Caki2 (cell line): Measurements from ENCODE around the gene OR2Y1. TPM values are rescaled to one million over a fixed set of nuclear protein-coding genes. Genes with fewer than 3 reads are reported as not detected.
"Not testable (repeated sequence)": the region's sequence is repeated elsewhere in the genome, so short reads cannot be mapped to it uniquely, and the experiment has no call there.

ENCODE experiments used
- DNase-seq: peaks from one replicate; pipeline ENCODE4 v3.0.0-alpha.2; 2015; ENCODE audit warnings: low read depth
- in situ Hi-C: cut with HindIII; loops from 2 replicates; pipeline ENCODE4 v1.10.0; 2016; ENCODE audit warnings: low sequenced_read_pairs, low pct_unique_long_range_greater_than_20kb, mixed read lengths
- total RNA-seq: library from RNA; depleted of rRNA; stranded (reverse); fragments of >200 nt; shearing (Covaris generic); gene quantifications from 2 replicates; pipeline ENCODE4 v1.2.3, GENCODE V29; 2014; ENCODE audit warnings: low replicate concordance; rRNA removed

The OR2Y1 gene
- not detected in 2 replicates for total RNA-seq

DNA sequence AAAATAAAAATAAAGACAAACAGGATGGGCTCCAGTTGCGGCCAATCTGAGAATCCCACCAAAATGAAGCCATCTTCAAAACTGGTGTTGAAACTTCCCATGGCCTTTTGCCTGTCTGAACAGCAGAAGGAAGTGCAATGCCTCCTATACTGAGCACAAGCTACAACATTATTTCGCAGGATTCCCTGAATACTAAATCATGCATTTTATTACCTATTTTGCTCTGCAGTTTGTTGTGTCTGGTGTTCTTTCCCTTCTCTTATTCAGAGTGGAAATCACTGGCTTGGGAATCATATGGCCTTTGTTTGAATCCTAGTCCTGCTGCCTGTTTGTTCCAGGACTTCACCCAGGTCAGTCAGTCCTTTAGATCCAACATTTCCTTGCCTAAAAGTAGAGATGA, at the start of gene OR2Y1:
TSS of gene OR2Y1 (minus strand) at position 101 of the 400 bp plus-strand sequence. CDS start at position 101, 0 bp downstream.
- in situ Hi-C loops, result no loop called here
- DNase-seq, result no peak

DNA sequence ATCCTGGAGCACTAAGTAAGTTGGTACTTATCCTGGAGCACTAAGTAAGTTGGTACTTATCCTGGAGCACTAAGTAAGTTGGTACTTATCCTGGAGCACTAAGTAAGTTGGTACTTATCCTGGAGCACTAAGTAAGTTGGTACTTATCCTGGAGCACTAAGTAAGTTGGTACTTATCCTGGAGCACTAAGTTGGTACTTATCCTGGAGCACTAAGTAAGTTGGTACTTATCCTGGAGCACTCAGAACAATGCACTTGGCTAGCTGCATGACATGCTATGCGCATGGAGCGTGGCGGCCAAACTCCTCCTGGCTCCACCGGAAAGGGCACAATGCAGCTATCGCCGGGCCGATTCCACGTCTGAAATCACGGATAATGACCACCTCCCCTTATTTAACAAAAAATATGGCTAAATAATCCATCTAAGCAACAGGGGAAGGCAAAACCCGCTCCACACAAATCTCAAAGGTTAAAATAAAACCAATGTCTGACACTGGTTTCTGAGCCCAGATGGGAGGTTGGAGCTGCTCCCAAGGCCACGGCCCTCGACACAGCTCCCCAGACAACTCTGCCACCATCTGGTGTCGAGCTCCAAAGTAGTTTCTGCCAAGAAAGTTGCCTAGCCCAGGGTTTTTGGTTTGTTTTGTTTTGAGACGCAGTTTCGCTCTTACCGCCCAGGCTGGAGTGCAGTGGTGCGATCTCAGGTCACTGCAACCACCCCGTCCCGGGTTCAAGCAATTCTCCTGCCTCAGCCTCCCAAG, 49.0 kb upstream of the OR2Y1 start:
- DNase-seq, in situ Hi-C loops: not testable (repeated sequence)

GRCh38 chr5:180787711-180788431, 48.0 kb upstream of the OR2Y1 start:
- no peak for DNase-seq
- in situ Hi-C loops, result no loop called here

- in situ Hi-C loops, result no loop called here
Observed at GRCh38 chr5:180786531-180787398, 46.9 kb upstream of the OR2Y1 start.

GRCh38 chr5:180785794-180786221, 46.0 kb upstream of the OR2Y1 start:
- in situ Hi-C loops, result no loop called here
- DNase-seq, result no peak

More at GRCh38 chr5:180786531-180787398, 46.9 kb upstream of the OR2Y1 start:
- no peak for DNase-seq

DNA sequence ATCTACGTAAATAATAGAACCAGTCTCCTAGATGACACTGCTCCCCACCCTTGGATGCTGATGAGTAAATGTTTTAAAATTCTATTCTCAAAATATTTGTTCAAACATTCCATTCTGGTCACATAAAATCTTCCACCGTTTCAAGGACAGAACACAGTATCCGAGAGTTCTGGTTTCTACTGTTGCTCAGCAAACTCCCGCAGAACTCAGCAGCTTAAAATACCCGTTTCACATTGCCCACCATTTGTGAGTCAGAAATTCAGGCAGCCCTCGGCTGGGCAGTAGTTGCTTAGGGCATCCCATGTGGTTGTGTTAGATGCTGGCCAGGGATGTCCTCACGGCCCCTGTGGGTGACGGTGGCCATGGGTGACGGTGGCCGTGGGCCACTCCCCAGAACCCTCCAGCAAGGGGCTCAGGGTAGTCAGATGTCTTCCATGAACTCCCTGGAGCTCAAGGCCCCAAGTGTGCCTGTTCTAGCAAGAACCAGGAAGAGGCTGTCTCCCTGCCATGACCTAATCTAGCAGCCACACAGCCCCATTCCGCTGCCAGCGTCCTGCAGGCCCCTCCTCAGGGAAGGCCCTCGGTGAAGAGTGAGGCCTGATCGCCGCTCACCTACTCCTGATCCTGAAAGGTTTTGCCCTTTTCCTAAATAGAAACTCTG, 45.4 kb upstream of the OR2Y1 start:
- in situ Hi-C loops, result no loop called here
- DNase-seq, result no peak

DNA sequence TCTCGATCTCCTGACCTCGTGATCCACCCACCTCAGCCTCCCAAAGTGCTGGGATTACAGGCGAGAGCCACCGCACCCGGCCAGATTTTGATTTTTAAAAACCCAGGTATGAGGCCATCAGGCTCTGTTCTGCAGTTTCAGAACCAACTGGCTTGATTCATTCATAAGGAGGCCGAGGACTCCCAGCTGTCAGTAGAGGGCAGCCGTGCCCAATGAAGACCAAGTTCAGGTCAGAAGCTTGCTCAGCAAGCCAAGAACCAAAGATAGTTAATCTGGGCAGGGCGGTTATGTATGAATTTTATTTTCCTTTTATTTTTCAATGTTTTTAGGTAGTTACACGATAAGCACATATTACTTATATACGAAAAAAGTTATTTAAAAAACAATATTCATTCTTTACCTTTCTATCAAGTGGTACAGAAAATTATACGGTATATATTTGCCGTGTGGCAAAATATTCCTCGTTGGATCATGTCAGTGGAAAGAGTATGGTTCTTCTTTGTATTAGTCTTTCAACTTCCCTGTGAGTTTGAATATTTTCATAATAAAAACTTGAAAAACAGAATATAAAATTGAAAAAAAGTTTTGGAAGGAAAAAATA, 44.7 kb upstream of the OR2Y1 start:
- peak; percentile 43 for DNase-seq
- in situ Hi-C loops, result no loop called here

DNA sequence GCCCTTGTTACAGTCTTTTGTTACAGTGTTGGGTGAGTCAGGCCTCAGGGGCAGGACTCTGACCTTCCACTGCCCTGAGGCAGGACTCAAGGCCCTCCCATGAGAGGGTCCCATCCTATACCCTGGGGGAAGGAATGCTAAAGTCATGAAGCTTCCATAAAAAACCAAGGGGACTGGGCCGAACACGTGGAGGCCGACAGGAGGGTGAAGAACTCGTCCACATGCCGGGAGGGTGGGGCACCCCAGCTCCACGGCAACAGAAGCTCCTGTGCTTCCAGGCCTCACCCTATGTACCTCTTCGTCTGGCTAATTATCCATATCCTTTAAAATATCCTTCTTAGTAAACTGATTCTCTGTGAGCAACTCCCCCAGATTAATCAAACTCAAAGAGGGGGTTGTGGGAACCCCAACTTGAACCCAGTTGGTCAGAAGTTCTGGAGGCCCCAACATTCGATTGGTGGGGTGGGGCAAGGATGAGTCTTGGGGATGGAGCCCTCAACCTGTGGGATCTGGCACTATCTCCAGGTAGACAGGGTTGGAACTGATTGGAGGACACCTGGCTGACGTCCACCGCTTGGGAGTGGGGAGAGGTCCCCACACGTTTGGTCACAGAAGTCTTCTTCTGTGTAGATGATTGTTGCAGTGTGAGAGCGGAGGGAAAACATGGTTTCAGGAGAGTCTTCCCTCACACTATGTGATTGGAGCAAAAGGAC, 43.6 kb upstream of the OR2Y1 start:
- in situ Hi-C loops, result no loop called here
- no peak for DNase-seq

GRCh38 chr5:180782748-180783147, 42.9 kb upstream of the OR2Y1 start:
- in situ Hi-C loops, result no loop called here
- DNase-seq, result no peak

DNA sequence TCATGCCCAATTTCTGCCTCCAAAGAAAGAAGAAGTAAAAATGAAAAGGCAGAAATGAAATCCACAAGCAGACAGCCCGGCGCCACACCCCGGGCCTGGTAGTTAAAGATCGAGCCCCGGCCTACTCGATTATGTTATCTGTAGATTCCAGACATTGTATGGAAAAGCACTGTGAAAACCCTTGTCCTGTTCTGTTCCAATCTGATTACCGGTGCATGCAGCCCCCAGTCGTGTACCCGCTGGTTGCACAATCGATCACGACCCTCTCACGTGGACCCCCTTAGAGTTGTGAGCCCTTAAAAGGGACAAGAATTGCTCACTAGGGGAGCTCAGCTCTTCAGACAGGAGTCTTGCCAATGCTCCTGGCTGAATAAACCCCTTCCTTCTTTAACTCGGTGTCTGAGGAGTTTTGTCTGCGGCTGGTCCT, 42.1 kb upstream of the OR2Y1 start:
- in situ Hi-C loops, DNase-seq: not testable (repeated sequence)

- in situ Hi-C loops, result no loop called here
- DNase-seq, result no peak
Observed at GRCh38 chr5:180779985-180780610, 40.2 kb upstream of the OR2Y1 start.

DNA sequence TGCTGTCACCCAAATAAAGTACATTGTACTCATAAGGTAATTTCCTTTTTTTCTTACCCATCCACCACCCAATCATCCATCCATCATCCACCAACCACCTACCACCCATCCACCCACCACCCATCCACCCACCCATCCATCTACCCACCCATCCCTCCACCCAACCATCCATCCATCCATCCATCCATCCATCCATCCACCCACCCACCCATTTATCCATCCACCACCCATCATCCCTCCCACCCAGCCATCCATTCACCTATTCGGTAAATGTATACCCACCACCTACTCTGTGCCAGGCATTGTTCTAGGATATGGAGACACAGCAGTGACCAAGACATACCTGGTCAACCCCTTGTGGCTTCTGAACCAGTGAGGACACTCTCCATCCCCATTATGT, 37.6 kb upstream of the OR2Y1 start:
- in situ Hi-C loops, result no loop called here
- DNase-seq, result no peak

GRCh38 chr5:180776376-180776775, 36.5 kb upstream of the OR2Y1 start:
- no peak for DNase-seq
- in situ Hi-C loops, result no loop called here

GRCh38 chr5:180775624-180776023, 35.8 kb upstream of the OR2Y1 start:
- in situ Hi-C loops, result no loop called here
- no peak for DNase-seq

DNA sequence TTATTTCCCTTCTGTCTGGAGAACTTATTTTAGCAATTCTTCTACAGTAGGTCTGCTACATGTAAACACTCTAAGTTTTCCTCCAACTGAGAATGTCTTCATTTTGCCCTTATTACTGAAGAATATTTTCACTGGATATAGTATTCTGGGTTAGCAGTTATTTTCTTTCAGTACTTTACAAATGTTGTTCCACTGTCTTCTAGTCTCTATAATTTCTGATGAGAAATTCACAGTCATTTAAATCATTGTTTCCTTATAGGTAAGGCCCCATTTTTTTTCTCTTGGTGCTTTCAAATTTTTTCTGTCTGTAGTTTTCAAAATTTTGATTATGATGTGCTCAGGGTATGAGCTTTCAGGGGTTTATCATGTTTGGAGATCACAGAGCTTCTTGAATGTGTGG, 32.0 kb upstream of the OR2Y1 start:
- in situ Hi-C loops, result no loop called here
- no peak for DNase-seq

- in situ Hi-C loops, result no loop called here
- no peak for DNase-seq
Observed at GRCh38 chr5:180769821-180770220, 30.0 kb upstream of the OR2Y1 start.

- in situ Hi-C loops, result no loop called here
- DNase-seq, result no peak
Observed at GRCh38 chr5:180755601-180756000, 15.7 kb upstream of the OR2Y1 start.
